GM12801 (cell line): ENCODE data around the gene HOXA2.

Source experiments
- TF ChIP-seq, protein P1 (sequence below): IDR thresholded peaks from one replicate; pipeline ENCODE4 v1.5.1; 2011; ENCODE audit warnings: control low read depth; ENCODE audit not compliant: insufficient read length; ENCODE audit errors: extremely low read depth

HOXA2 gene

GRCh38 chr7:27095050-27095896, 7.2 kb downstream of the HOXA2 start:
- TF ChIP-seq, protein P1, sequence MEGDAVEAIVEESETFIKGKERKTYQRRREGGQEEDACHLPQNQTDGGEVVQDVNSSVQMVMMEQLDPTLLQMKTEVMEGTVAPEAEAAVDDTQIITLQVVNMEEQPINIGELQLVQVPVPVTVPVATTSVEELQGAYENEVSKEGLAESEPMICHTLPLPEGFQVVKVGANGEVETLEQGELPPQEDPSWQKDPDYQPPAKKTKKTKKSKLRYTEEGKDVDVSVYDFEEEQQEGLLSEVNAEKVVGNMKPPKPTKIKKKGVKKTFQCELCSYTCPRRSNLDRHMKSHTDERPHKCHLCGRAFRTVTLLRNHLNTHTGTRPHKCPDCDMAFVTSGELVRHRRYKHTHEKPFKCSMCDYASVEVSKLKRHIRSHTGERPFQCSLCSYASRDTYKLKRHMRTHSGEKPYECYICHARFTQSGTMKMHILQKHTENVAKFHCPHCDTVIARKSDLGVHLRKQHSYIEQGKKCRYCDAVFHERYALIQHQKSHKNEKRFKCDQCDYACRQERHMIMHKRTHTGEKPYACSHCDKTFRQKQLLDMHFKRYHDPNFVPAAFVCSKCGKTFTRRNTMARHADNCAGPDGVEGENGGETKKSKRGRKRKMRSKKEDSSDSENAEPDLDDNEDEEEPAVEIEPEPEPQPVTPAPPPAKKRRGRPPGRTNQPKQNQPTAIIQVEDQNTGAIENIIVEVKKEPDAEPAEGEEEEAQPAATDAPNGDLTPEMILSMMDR, result no peak

DNA sequence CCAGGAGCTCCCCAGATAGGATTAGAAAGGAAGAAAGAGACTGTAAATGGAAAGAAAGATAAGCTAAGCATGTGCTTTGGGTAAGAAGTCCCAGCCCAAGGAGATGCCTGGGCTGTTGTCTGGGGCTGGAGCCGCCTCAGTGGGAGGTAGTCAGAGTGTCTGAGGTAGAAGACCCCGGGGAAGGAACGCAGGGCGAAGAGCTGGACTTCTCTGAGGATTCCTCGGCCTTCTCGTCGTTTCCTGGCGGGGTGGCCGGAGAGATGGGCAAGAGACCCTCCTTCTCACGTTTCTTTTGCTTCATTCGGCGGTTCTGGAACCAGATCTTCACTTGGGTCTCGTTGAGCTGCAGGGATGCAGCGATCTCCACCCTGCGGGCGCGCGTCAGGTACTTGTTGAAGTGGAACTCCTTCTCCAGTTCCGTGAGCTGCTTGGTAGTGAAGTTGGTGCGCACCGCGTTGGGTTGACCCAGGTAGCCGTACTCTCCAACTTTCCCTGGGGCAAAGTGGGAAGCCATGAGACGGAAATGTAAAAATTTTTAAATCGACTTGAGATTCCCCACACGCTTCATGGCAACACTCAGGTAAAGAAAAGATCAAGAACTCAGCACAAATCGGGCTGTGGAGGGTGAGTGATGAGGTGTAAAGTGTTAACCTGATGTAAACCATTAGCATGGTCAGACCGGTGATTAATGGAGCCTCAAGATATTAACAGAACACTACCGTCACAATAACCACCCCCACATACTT, 8.0 kb downstream of the HOXA2 start:
- TF ChIP-seq, protein P1, result no peak

DNA sequence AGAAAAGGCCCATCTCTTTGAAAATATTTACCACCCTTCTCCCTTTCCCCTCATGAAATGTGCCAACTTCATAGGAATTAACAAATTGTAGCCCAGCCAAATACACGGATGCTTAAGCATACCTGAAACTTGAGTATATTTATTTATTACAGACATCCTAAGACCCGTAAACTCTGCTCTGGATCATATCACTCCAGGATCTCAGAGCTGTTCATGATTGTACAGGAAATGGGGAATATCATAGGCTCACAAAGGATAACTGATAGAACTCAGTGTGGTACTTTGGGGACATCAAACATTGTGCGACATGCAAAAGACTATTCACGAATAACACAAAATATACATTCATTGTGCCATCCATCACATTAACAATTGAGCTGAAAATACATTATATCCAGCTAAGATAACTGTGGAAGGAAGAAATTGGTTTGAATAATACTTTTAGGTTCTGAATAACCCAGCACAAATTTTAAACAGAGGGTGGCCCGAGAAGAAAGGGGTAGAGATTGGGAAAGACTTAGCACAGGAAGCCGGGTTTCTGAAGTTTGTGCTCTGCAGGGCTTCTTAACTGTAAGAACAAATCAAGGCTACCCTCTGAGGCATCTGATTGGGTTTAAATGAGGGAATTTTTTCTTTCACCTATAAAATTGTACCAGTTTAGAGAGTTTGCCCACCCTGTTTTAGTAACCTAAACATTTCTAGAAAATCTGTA, 9.1 kb downstream of the HOXA2 start:
- TF ChIP-seq, protein P1, result no peak

DNA sequence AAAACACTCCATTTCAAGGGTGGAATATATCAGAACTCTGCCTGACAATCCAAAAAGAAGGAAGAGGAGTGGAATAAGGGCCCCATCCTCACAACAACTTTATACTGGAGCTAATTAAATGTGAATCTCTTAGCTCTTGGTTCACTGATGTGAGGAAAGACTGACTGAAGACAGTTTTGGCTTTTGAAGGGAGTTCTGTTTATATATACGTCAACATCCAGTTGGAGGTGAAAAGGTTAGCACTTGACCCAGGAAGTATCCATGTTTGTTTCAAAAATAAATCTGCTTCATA, 9.7 kb downstream of the HOXA2 start:
- TF ChIP-seq, protein P1, result no peak

GRCh38 chr7:27091941-27092818, 10.3 kb downstream of the HOXA2 start:
- TF ChIP-seq, protein P1, result no peak

GRCh38 chr7:27091105-27091504, 11.4 kb downstream of the HOXA2 start:
- TF ChIP-seq, protein P1, result no peak
